T-cell (primary cell): ENCODE results near the gene WIPI1. TPM values are rescaled to one million over a fixed set of nuclear protein-coding genes. Genes with fewer than 3 reads are reported as not detected.
"Not testable (repeated sequence)": the region's sequence is repeated elsewhere in the genome, so short reads cannot be mapped to it uniquely, and the experiment has no call there.

Experiments used
- ATAC-seq, 4 experiments: fragments of 200-7000 bp in 3 of 4; fragments of 150-1000 bp in 1 of 4; cut with Tn5 transposase; replicated peaks in 1 of 4; 1 replicate in 3 of 4; 2 replicates in 1 of 4; pipeline ENCODE4 v1.10.0; 2021; ENCODE audit warnings: moderate library complexity in 3 of 4, mild to moderate bottlenecking in 2 of 4, moderate number of reproducible peaks in 1 of 4
- CTCF ChIA-PET, 2 donors: fragments of 300-600 bp; sonication (Branson Sonifier 250); formaldehyde crosslinking; loops; one replicate each; lab custom pipeline; 2022; ENCODE audit warnings: antibody characterized with exemption in 2 of 2; lab: Charles Lee
- POLR2A ChIA-PET, 2 donors: fragments of 300-600 bp; sonication (Branson Sonifier 250); formaldehyde crosslinking; loops; one replicate each; lab custom pipeline; 2022; ENCODE audit warnings: antibody characterized with exemption in 2 of 2; lab: Charles Lee
- DNase-seq, 35 experiments: peaks; one replicate each; pipeline versions ENCODE4 v3.0.0 to v3.0.0-alpha.2; 2013 to 2023
- H3K27ac ChIP-seq: one replicate; pipeline ENCODE4 v1.5.1; 2013; ENCODE audit warnings: low read length
- H3K27me3 ChIP-seq, 2 experiments: replicated peaks in 1 of 2; 1 replicate in 1 of 2; 2 replicates in 1 of 2; pipeline versions ENCODE4 v1.6.1 to v1.7.0; 2013; ENCODE audit warnings: low read length in 1 of 2, mixed read lengths in 1 of 2; ENCODE audit not compliant: control insufficient read depth in 2 of 2, insufficient read depth in 2 of 2; ENCODE audit errors: extremely low read depth in 1 of 2
- H3K36me3 ChIP-seq, 2 donors: 1 replicate in 1 of 2; 2 replicates in 1 of 2; pipeline versions ENCODE4 v1.6.1 to v1.7.0; 2013; ENCODE audit warnings: low read length in 1 of 2; ENCODE audit not compliant: control insufficient read depth in 2 of 2, insufficient read depth in 1 of 2; ENCODE audit errors: extremely low read depth in 1 of 2
- H3K4me1 ChIP-seq, 2 experiments: 1 replicate in 1 of 2; 2 replicates in 1 of 2; pipeline versions ENCODE4 v1.6.1 to v1.7.0; 2013; ENCODE audit warnings: low read length in 2 of 2, mixed read lengths in 1 of 2; ENCODE audit not compliant: insufficient read depth in 2 of 2, control insufficient read depth in 1 of 2; ENCODE audit errors: extremely low read depth in 1 of 2
- H3K4me3 ChIP-seq, 2 donors: 1 replicate in 1 of 2; 2 replicates in 1 of 2; pipeline versions ENCODE4 v1.5.1 to v1.7.0; 2013; ENCODE audit warnings: mild to moderate bottlenecking in 2 of 2, low read length in 1 of 2, moderate library complexity in 1 of 2; ENCODE audit not compliant: control insufficient read depth in 1 of 2; ENCODE audit errors: extremely low read depth in 1 of 2
- H3K9me3 ChIP-seq: 2 replicates; pipeline ENCODE4 v1.7.0; 2013
- H3K27ac Mint-ChIP-seq, 2 donors: one replicate each; pipeline ENCODE4 v1.8.0; 2020 to 2021; ENCODE audit warnings: mild to moderate bottlenecking in 2 of 2, mixed read lengths in 2 of 2
- H3K27me3 Mint-ChIP-seq, 2 donors: one replicate each; pipeline ENCODE4 v1.8.0; 2021 to 2022; ENCODE audit warnings: mixed read lengths in 2 of 2
- H3K36me3 Mint-ChIP-seq: one replicate; pipeline ENCODE4 v1.8.0; 2021; ENCODE audit warnings: mixed read lengths
- H3K4me1 Mint-ChIP-seq, 3 donors: one replicate each; pipeline ENCODE4 v1.8.0; 2020 to 2022; ENCODE audit warnings: mixed read lengths in 3 of 3, mild to moderate bottlenecking in 1 of 3
- H3K4me3 Mint-ChIP-seq, 3 donors: one replicate each; pipeline ENCODE4 v1.8.0; 2020 to 2022; ENCODE audit warnings: mild to moderate bottlenecking in 3 of 3, mixed read lengths in 3 of 3, moderate library complexity in 3 of 3
- H3K9me3 Mint-ChIP-seq, 3 donors: one replicate each; pipeline ENCODE4 v1.8.0; 2020 to 2022; ENCODE audit warnings: mixed read lengths in 3 of 3
- WGBS: methylation state at CpG from one replicate; pipeline ENCODE4 v1.1.5; 2013; ENCODE audit warnings: missing lambda C conversion rate; ENCODE audit not compliant: insufficient coverage; 5-methylcytosine and 5-hydroxymethylcytosine counted together
- total RNA-seq, 35 experiments: library from RNA in 6 of 35; stranded (reverse) in 6 of 35; fragments of 120-200 nt in 1 of 35; gene quantifications; one replicate each; pipeline versions ENCODE4 v1.2.1 to v1.2.4 and lab custom pipeline; 2013 to 2026

The WIPI1 gene
- total RNA-seq, 5 donors from 2014 or later (not counting 1 experiment from before 2014, with no cell fraction given), result 5.4 to 11.8 (median 9.7) TPM

DNA sequence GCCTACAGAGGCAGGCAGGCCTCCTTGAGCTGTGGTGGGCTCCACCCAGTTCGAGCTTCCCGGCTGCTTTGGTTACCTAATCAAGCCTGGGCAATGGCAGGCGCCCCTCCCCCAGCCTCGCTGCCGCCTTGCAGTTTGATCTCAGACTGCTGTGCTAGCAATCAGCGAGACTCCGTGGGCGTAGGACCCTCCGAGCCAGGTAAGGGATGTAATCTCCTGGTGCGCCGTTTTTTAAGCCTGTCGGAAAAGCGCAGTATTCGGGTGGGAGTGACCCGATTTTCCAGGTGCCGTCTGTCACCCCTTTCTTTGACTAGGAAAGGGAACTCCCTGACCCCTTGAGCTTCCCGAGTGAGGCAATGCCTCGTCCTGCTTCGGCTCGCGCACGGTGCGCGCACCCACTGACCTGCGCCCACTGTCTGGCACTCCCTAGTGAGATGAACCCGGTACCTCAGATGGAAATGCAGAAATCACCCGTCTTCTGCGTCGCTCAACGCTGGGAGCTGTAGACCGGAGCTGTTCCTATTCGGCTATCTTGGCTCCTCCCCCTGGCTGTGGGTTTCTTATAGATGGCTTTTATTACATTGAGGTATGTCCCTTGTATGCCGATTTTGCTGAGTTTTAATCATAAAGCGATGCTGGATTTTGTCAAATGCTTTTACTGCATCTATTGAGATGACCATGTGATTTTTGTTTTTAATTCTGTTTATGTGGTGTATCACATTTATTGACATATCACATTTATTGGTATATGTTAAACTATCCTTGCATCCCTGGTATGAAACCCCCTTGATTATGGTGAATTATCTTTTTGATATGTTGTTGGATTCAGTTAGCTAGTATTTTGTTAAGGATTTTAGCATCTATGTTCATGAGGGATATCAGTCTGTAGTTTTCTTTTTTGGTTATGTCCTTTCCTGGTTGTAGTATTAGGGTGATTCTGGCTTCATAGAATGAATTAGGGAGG is 43.4 kb downstream of the WIPI1 start:
- H3K4me3 Mint-ChIP-seq, result peak overlapping the region; percentile 72 to 92 (median 91)
- not testable (repeated sequence) for H3K27me3 ChIP-seq, H3K9me3 ChIP-seq, H3K27me3 Mint-ChIP-seq, H3K36me3 ChIP-seq
- peaks cover 4 to 12% (median 10%) of the 10 kb centered on the region in 3 donors for H3K9me3 Mint-ChIP-seq
- peak overlapping the region; percentile 41 for H3K27ac ChIP-seq
- H3K4me1 Mint-ChIP-seq, result peaks cover 27 to 32% (median 32%) of the 10 kb centered on the region in 3 donors
- peaks cover 19% of the 10 kb centered on the region for H3K36me3 Mint-ChIP-seq
- CTCF ChIA-PET, result interaction anchor here in 1 of 2 donors (0.7 to 1.5 kb wide), 3 partner anchors 18 to 221 kb away, joined by 3 to 5 read pairs (median 3); no protein-coding TSS in a partner anchor
- peak overlapping the region; percentile 30 to 51 for H3K4me3 ChIP-seq
- DNase-seq, result peak; percentile 23 to 76 (median 62)
- H3K4me1 ChIP-seq, result peaks cover 0 to 10% of the 10 kb centered on the region in 2 experiments
- peak; percentile 74 to 87 (median 80) for ATAC-seq
- peak overlapping the region; percentile 87 to 93 for H3K27ac Mint-ChIP-seq
- WGBS, result 0% methylated on average over 5 of the region's 34 CpGs
- POLR2A ChIA-PET, result interaction anchor here in 1 of 2 donors (0.5 to 0.8 kb wide), 4 partner anchors 74 to 927 kb away, joined by 3 to 4 read pairs (median 4); partner anchors contain the start of gene AMZ2

DNA sequence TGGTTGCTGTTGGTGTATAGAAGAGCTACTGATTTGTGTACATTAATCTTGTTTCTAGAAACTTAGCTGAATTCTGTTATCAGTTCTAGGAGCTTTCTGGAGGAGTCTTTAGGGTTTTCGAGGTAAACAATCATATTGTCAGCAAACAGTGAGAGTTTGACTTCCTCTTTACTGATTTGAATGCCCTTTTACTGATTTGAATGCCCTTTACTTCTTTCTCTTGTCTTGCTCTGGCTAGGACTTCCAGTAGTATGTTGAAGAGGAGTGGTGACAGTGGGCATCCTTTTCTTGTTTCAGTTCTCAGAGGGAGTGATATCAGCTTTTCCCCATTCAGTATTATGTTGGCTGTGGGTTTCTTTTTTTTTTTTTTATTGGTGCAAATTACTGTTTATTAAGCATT is 49.6 kb downstream of the WIPI1 start:
- not testable (repeated sequence) for H3K4me3 Mint-ChIP-seq, H3K27ac ChIP-seq, H3K9me3 ChIP-seq, H3K4me1 ChIP-seq, H3K27me3 Mint-ChIP-seq, H3K36me3 ChIP-seq, DNase-seq, H3K27me3 ChIP-seq, ATAC-seq, H3K4me1 Mint-ChIP-seq, H3K4me3 ChIP-seq
- ChIA-PET CTCF (interaction anchor here (0.6 to 0.7 kb wide), 3 partner anchors 15 to 225 kb away, joined by 3 to 4 read pairs (median 3); no protein-coding TSS in a partner anchor), POLR2A (interaction anchor here in 1 of 2 donors (0.6 kb wide), 1 partner anchor 8 kb away, joined by 3 read pairs; no protein-coding TSS in a partner anchor)
- Mint-ChIP-seq H3K9me3 (peaks cover 12 to 35% (median 21%) of the 10 kb centered on the region in 3 donors), H3K36me3 (peaks cover 43% of the 10 kb centered on the region), H3K27ac (peak overlapping the region in 1 of 2 donors; percentile 5)
- WGBS, result no CpG with 5 or more reads among the region's 1 CpG

DNA sequence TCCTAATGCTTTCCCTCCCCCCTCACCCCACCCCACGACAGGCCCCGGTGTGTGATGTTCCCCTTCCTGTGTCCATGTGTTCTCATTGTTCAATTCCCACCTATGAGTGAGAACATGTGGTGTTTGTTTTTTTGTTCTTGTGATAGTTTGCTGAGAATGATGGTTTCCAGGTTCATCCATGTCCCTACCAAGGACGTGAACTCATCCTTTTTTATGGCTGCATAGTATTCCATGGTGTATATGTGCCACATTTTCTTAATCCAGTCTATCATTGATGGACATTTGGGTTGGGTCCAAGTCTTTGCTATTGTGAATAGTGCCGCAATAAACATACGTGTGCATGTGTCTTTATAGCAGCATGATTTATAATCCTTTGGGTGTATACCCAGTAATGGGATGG is 53.5 kb downstream of the WIPI1 start:
- ATAC-seq, result not testable (repeated sequence)
- H3K4me1 Mint-ChIP-seq, result peaks cover 14 to 21% (median 15%) of the 10 kb centered on the region in 3 donors
- WGBS, result no CpG with 5 or more reads among the region's 5 CpGs

DNA sequence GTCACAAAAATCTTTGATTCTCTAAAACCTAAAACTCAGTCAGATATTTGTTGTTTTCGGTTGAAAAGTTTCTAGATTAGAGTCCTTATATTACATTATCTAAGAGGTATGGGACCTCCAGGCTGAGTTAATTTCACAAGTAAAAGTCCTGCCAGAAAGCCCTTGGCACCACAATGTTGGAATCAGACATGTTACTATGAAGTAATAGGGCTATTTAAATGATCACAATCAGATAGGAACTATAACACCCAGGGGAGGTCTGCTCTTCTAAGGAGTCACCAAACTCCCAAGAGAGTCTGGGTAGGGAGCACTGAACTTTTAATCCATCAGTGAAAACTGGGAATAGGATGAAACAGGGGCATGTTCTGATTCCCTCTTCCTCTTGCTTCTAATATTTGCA is 54.2 kb downstream of the WIPI1 start:
- WGBS, result no CpG with 5 or more reads among the region's 1 CpG
- ATAC-seq, result no peak
- Histone ChIP-seq H3K4me3 (no peak overlapping the region), H3K9me3 (no peaks in the 10 kb centered on the region), H3K27ac (no peak overlapping the region), H3K4me1 (peaks cover 19 to 20% of the 10 kb centered on the region in 2 experiments), H3K36me3 (no peaks in the 10 kb centered on the region), H3K27me3 (no peaks in the 10 kb centered on the region)
- H3K27ac Mint-ChIP-seq, result peak overlapping the region in 1 of 2 donors; percentile 41
- ChIA-PET POLR2A (no interaction called here), CTCF (no interaction called here)
- DNase-seq, result no peak
- H3K4me3 Mint-ChIP-seq, result no peak overlapping the region
- no peaks in the 10 kb centered on the region for H3K27me3 Mint-ChIP-seq
- peaks cover 12 to 35% (median 21%) of the 10 kb centered on the region in 3 donors for H3K9me3 Mint-ChIP-seq
- peaks cover 44% of the 10 kb centered on the region for H3K36me3 Mint-ChIP-seq
- H3K4me1 Mint-ChIP-seq, result peaks cover 19 to 26% (median 20%) of the 10 kb centered on the region in 3 donors

More for the DNA sequence above, 53.5 kb downstream of the WIPI1 start:
- CTCF ChIA-PET, H3K27ac Mint-ChIP-seq, H3K4me3 Mint-ChIP-seq, H3K36me3 ChIP-seq, DNase-seq, H3K27ac ChIP-seq, H3K4me3 ChIP-seq, H3K27me3 ChIP-seq, H3K9me3 ChIP-seq, H3K27me3 Mint-ChIP-seq, POLR2A ChIA-PET: not testable (repeated sequence)
- peaks cover 44% of the 10 kb centered on the region for H3K36me3 Mint-ChIP-seq
- H3K4me1 ChIP-seq, result peaks cover 15 to 16% of the 10 kb centered on the region in 2 experiments
- H3K9me3 Mint-ChIP-seq, result peaks cover 12 to 35% (median 21%) of the 10 kb centered on the region in 3 donors

DNA sequence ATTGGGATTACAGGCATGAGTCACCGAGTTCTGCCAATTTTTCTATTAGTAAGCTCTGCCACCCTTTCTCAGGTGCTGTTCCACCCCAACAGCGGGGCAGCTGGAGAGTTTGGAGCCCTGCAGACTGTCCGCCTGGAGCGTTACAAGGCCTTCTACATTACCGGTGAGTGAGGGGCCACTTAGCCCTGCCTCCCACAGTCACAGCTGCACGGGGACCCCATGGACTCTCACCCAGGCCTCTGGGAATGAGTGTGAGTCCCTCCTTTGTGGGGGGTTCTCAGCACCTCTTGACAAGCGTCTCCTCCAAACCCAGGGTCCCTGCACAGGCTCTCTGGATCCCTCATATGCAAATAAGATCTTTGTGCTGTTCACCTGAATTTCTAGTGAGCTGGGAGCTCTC is 56.0 kb downstream of the WIPI1 start:
- H3K4me3 Mint-ChIP-seq, result no peak overlapping the region
- Histone ChIP-seq H3K36me3 (no peaks in the 10 kb centered on the region), H3K4me3 (no peak overlapping the region), H3K27ac (no peak overlapping the region), H3K27me3 (no peaks in the 10 kb centered on the region), H3K9me3 (no peaks in the 10 kb centered on the region), H3K4me1 (peaks cover 25 to 28% of the 10 kb centered on the region in 2 experiments)
- no peak for ATAC-seq
- H3K36me3 Mint-ChIP-seq, result peaks cover 29% of the 10 kb centered on the region
- ChIA-PET POLR2A (no interaction called here), CTCF (no interaction called here)
- H3K4me1 Mint-ChIP-seq, result peaks cover 29 to 37% (median 30%) of the 10 kb centered on the region in 3 donors
- H3K27me3 Mint-ChIP-seq, result no peaks in the 10 kb centered on the region
- H3K27ac Mint-ChIP-seq, result no peak overlapping the region
- H3K9me3 Mint-ChIP-seq, result peaks cover 0 to 20% (median 6%) of the 10 kb centered on the region in 3 donors
- WGBS, result 100% methylated on average over 5 of the region's 7 CpGs
- DNase-seq, result no peak

DNA sequence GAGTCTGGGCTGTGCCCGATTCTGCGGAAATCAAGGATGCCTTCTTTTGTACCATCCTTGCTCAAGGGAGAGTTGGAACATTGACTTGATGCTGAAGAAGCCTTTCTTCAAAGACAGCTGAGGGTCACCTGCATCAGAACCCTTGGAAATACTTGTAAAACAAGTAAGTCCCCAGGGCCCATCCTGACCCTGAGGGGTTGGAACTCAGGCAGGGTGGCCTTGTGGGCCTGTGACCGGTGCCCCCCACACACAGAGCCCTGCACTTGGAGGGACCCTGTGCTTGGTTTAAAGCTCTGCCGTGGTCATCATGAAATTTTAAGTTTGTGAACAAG is 56.9 kb downstream of the WIPI1 start:
- peaks cover 25 to 28% of the 10 kb centered on the region in 2 experiments for H3K4me1 ChIP-seq
- CTCF ChIA-PET, result interaction anchor here in 1 of 2 donors (0.6 kb wide), 1 partner anchor 100 kb away, joined by 7 read pairs; no protein-coding TSS in a partner anchor
- Mint-ChIP-seq H3K27ac (peak overlapping the region; percentile 39 to 66), H3K27me3 (no peaks in the 10 kb centered on the region), H3K9me3 (peaks cover 0 to 14% (median 2%) of the 10 kb centered on the region in 3 donors), H3K4me1 (peaks cover 29 to 37% (median 30%) of the 10 kb centered on the region in 3 donors), H3K36me3 (peaks cover 24% of the 10 kb centered on the region), H3K4me3 (peak overlapping the region in 1 of 3 donors; percentile 17)
- no peaks in the 10 kb centered on the region for H3K36me3 ChIP-seq
- no peaks in the 10 kb centered on the region for H3K9me3 ChIP-seq
- DNase-seq, result no peak
- WGBS, result no CpG with 5 or more reads among the region's 4 CpGs
- H3K27me3 ChIP-seq, result no peaks in the 10 kb centered on the region
- POLR2A ChIA-PET, result no interaction called here
- ATAC-seq, result no peak
- H3K27ac ChIP-seq, result no peak overlapping the region
- H3K4me3 ChIP-seq, result no peak overlapping the region
